Activated CD4-positive, alpha-beta T cell treated with anti-CD3 and anti-CD28 coated beads for 4 hours (primary cell): ENCODE results near the gene TTC34.

Experiments
- DNase-seq, 2 donors: peaks; one replicate each; pipeline ENCODE4 v3.0.0-alpha.2; 2020

Gene TTC34

DNA sequence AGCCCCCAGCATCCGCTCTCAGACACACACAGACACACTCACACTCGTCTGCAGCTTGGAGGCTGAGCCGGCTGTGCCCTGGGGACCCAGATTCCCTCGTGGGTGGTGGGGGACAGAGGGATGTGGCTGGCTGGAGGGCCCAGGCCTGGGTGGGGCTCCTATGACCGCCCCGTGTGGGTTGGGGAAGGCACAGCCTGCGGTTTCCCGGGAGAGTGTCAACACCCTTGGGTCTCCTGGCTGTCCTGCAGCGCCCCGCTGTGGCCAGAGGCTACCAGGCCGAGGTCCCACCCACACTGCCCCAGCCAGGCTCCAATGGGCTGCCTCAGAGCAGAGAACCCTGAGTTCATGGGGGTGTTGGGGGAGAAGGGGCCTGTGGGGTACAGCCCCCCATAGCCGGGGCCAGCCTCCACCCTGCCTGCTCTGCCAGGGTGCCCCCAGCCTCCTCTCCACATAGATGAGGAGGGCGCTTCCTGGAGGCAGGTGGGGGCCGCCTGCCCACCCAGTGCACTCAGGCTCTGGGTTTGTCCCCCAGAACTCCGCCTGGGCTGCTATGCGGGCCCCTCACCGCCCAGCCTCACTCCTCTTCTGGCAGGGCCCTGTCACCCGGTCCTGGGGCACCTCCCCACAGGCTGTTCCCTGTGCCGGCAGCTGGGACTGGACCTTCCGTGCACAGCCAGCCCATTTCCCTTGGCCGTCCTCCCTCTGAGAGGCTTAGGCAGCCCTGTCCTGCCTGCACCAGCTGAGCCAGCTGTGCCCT, at the start of gene TTC34:
Gene TTC34 (minus strand): TSS at position 159 of the 757 bp plus-strand sequence. CDS start 866 bp downstream, outside the sequence.
- DNase-seq: peak in 1 of 2 donors; percentile 16

DNA sequence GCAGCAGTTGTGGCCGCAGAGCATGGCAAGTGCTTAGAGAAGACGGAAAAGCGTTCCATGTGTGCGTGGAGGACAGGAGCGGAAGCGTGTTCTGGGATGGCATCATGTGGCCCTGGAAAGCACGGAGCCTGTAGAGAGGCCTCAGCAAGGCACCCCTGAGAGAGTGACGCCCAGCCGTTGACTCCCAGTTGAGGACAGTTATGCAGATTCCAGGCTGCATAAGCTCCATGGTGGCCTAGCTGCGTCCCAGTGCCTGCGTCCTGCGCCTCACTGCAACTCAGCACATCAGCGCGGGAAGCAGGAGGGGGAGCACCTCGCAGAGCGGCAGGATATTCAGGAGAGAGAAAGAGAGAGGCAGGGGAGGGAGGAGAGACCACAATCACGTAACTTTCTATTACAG, 49.0 kb upstream of the TTC34 start:
- DNase-seq: no peak

- DNase-seq: peak; percentile 18 to 24
Observed at GRCh38 chr1:2848006-2848670, 46.6 kb upstream of the TTC34 start.

DNA sequence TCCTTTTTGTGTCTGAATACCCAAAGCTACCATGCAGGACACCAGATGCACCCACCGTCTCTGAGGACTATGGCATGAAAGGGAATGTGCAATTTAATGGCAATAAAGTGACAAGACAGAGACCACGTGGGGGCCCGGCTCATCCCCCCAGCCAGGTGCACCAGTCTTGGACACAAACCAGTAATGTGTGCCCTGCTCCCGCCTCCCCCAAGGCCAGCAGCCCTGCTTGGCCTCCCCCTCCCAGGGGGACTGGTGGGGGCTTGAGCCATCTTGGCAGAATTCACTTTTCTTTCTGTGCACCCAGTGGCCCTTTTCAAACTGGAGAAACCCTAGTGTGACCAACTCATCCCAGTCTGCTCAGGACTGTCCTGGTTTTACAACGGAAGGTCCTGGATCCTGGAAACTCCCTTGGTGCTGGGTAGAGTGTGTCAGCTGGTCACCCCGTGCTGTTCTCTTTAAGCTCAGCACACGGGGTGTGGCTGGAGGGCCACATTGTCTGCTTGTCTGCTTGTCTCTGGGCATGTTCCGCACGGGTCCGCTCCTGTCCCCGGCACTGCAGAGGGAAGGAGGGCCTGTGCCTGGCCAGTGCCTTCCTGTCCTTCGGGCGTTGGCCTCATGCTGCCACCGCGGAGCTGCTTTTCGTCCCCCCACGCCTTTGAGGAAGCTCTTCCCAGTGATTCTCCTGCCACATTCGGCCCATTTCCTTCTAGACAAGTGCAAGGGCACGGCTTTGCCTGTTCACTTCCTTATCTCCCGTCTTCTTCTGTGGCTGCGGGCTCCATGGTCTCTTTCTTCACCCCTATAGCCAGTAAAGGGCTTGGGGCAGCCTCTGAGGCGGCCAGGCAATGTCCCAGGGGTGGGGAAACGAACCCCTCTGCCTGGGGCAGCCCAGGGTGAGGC, 45.8 kb upstream of the TTC34 start:
- DNase-seq: no peak

DNA sequence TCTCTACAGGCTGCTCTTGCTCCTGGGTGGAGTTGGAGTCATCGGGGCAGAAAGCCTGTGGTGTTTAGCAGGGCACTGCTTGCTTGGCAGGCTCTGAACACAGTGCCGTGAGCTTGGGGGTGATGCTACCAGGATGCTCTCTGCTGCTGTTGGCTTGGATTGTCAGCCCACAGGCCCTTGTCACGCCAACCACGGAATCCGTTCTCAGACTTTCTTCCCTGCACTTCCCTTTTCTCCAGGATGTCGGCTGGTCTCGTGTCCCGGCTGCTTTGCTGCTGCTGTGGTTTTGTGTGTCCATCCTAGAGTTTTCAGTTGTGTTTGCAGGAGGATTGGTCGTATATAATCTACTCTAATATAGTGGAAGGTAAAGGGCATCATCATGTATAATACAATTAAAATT, 44.4 kb upstream of the TTC34 start:
- no peak for DNase-seq

DNA sequence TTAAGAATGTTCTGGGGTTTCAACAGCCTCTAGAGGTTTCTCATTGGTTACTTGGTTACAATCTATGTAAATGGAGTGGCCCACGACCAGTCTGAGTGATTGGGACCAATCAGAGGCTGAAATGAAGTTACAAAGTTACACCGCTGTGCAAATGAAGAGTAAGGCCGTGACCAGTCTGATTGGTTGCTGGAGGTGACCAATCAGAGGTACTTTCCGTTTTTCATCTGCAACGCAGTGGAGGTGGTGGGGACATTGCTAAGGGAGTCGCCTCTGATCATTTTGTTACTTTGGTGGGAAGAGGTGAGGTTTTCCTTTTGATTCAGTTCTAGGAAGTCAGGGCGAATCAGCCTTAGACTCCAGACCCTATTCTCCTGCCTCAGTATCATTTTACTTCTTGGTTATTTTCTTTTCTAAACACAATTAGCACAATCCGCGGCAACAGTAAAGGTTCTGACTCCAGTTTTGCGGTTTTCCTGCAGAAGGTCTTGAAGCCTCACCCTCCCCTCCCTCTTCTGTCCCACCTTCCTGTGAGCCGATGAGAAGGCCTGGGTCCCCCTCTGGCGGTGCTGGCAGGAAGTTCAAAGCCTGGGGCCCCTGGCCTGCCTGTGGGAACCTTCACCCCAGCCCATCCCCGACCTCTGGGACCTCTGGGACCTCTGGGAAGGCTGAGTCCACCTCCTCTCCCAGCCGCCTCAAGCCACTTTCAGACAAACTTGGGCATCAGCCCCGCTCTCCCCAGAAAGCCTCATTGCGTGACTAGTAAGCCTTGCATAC, 38.7 kb upstream of the TTC34 start:
- DNase-seq: peak; percentile 52 to 58

DNA sequence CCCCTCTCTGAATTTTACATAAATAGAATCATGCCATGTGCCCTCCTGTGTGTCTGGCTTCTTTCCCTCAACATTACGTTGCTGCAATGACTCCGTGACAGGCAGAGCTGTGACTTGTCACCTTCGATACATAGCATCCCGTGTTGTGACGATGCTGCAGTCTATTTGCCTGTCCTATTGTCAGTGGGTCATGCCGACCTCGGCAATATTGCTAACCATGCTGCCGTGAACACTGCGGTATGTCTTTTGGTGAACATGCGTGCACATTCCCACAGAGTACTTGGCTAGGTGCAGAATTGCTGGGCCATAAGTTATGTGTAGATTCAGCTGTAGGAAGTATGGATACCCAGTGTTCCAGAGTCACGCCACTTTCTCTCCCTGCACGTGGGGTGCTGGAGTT, 36.3 kb upstream of the TTC34 start:
- DNase-seq: no peak

DNA sequence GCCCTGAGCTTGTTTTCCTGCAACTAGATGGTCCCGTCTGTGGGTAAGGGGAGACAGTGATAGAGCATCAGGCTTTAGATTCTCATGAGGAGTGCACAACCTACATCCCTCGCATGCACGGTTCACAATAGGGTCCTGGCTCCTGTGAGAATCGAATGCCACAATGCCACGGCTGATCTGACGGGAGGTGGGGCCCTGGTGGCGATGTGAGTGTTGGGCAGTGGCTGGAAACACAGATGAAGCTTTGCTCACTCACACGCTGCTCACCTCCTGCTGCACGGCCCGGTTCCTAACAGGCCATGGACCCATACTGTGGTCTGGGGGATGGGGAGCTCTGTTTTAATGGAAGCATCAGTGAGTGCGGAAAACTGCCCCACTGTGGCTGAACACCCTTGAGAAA, 35.8 kb upstream of the TTC34 start:
- DNase-seq: no peak

- DNase-seq: no peak
Observed at GRCh38 chr1:2836333-2836970, 35.0 kb upstream of the TTC34 start.

- DNase-seq: no peak
Observed at GRCh38 chr1:2835650-2836159, 34.2 kb upstream of the TTC34 start.

- DNase-seq: no peak
Observed at GRCh38 chr1:2834741-2835564, 33.5 kb upstream of the TTC34 start.

DNA sequence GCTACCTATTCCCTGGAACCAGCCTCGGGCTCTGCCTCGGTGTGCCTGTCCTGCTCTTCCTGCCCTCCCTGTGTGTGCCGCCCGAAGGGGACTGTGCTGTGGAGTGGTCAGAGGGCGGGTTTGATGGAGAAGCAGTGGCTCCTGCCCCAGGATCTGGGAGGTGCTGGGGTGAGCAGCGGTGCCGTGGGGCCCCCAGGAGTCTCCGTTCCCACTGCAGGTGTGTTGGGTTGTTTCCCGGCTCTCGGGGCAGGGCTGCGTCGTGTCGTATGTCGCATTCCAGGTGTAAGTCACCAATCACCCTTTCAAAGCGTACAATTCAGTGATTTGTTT, 32.6 kb upstream of the TTC34 start:
- DNase-seq: no peak

- no peak for DNase-seq
Observed at GRCh38 chr1:2833454-2834145, 32.1 kb upstream of the TTC34 start.

GRCh38 chr1:2832506-2833453, 31.3 kb upstream of the TTC34 start:
- DNase-seq: no peak

DNA sequence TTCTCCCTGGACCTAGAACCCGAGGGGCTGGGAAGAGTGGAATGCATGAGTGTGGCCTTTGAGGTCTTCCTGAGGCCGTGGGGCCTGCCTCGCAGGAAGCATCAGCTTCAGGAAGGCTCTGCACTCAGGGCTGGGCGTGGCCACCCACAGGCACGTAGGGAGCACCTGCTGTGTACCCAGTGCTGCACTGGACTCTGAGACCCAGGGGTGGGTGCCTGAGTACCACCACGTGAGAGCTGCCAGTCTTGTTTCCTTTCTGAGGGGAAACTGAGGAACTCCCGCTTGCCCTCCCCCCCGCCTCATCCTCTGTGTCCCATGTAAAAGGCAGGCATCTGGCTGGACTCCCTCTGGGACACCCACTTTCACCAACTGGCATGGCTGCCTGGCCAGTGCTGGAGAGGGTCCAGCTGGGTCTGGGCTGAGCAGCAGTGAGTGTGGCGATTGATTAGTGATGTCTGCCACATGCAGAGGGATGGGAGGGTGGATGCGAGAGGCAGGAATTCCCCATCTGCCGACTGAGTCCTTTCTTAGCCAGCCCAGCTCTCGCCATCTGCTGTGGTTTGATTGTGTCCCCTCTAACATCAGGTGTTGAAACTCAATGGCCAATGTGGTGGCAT, 30.2 kb upstream of the TTC34 start:
- DNase-seq: no peak

- no peak for DNase-seq
Observed at GRCh38 chr1:2830761-2831425, 29.4 kb upstream of the TTC34 start.

DNA sequence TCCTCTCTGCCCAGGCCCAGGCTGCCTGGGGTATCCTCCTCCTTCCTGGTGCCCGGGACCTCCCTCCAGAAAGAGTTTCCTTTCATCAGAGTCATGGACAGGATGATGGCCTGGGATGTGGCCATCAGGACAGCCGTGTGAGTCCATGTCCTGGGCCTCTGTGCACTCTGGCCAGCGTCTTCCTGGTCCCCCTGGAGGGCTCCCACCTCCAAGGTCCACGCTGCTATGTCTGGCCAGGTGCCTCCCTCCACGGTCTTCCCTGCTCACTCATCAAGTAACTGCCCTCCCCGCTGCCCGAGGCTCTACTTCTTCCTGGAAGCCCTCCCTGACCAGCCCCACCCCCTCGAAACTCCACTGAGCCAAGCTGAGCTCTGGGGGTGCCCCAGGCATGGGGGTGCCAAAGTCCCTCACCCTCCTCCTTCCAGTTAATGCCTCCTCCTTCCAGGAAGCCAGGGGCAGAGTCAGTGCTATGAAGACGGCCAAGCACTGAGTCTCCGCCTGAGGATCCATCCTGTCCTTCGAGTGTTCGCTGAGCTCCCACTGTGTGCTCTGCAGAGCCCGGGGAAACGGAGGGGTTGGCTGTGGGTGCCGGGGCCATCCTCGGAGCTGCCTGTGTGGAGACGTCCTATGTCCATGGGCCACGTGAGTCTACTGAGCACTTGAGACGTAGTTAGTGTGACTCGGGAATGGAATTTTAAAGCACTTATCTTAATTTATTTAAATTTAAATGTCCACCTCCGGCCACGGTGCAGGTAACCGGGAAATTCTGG, 28.5 kb upstream of the TTC34 start:
- DNase-seq: no peak
